ENCODE results near the gene ZNF750. TPM values are rescaled to one million over a fixed set of nuclear protein-coding genes. Genes with fewer than 3 reads are reported as not detected.

Gene ZNF750
- total RNA-seq, 1 experiment from 2014 or later: not detected

DNA sequence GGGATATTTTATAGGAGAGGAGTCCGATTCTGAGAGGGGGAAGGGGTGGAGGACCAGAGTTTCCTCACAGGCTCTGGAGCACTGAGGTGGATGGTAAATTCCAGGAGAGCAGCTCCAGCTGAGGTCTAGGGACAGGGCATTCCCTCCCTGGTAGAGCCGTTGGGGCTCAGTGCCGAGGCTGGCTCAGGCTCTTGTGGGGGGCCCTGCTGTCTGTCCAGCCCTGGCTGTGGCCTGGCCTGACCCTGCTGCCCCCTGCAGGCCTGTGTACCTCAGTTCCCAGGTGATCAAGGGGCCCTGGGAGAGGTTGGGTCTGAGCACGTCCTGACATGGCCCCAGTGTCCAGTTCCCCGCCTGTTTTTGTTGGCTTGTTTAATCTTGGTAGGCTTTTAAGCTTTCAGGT, 16.8 kb downstream of the ZNF750 start:
- Histone ChIP-seq H3K27me3 (ENCODE audit: control insufficient read depth, insufficient read depth, low read length) (no peaks in the 10 kb centered on the region), H3K27ac (ENCODE audit: low read length) (no peak overlapping the region), H3K4me3 (ENCODE audit: low read depth in 2 of 2, low read length in 2 of 2) (no peak overlapping the region), H3K36me3 (ENCODE audit: control insufficient read depth, insufficient read depth, low read length) (no peaks in the 10 kb centered on the region), H3K4me1 (ENCODE audit: control insufficient read depth, insufficient read depth, low read length) (no peaks in the 10 kb centered on the region), H3K9me3 (ENCODE audit: control insufficient read depth, insufficient read depth, low read depth, low read length) (peaks cover 11% of the 10 kb centered on the region; the same call in 1 of the 2 replicates)
- in situ Hi-C loops (cut with HindIII; ENCODE audit: low pct_unique_long_range_greater_than_20kb, low sequenced_read_pairs) (no loop called here), intact Hi-C loops (cut with micrococcal nuclease; ENCODE audit: unreplicated experiment) (no loop called here)
- ChIA-PET CTCF (no interaction called here), POLR2A (no interaction called here)
- no TSS peak for BruUV-seq (replicated peaks)
- DNase-seq (ENCODE audit: low read depth, low spot score) (no peak), ATAC-seq (peak; percentile 85)
- TF ChIP-seq REST (IDR thresholded peaks at IDR 0.05; ENCODE audit: insufficient read depth in 1 of 2, low read depth in 2 of 2, low read length in 1 of 2): no peak
- TF ChIP-seq POLR2AphosphoS5 (IDR thresholded peaks at IDR 0.05; ENCODE audit: low read depth, low read length): no peak
- TF ChIP-seq CTCF (IDR thresholded peaks at IDR 0.05): no peak
- TF ChIP-seq TCF7L2 (IDR thresholded peaks at IDR 0.05; ENCODE audit: low read depth, low read length): no peak
- no peak for TF ChIP-seq SIN3A (IDR thresholded peaks at IDR 0.05; ENCODE audit: borderline replicate concordance, insufficient read depth, low read depth, low read length)

GRCh38 chr17:82822281-82822680, 17.5 kb downstream of the ZNF750 start:
- no peaks in the 10 kb centered on the region for H3K36me3 ChIP-seq (ENCODE audit: control insufficient read depth, insufficient read depth, low read length)
- intact Hi-C loops (cut with micrococcal nuclease; ENCODE audit: unreplicated experiment): no loop called here
- ATAC-seq (no peak), DNase-seq (ENCODE audit: low read depth, low spot score) (no peak)
- no peaks in the 10 kb centered on the region for H3K27me3 ChIP-seq (ENCODE audit: control insufficient read depth, insufficient read depth, low read length)
- ChIA-PET POLR2A (no interaction called here), CTCF (no interaction called here)
- TSS peak; percentile 7 for BruUV-seq (replicated peaks)
- in situ Hi-C loops (cut with HindIII; ENCODE audit: low pct_unique_long_range_greater_than_20kb, low sequenced_read_pairs): no loop called here
- no peak for TF ChIP-seq CTCF (IDR thresholded peaks at IDR 0.05)
- TF ChIP-seq POLR2AphosphoS5 (IDR thresholded peaks at IDR 0.05; ENCODE audit: low read depth, low read length): no peak
- no peak for TF ChIP-seq TCF7L2 (IDR thresholded peaks at IDR 0.05; ENCODE audit: low read depth, low read length)
- no peak for TF ChIP-seq REST (IDR thresholded peaks at IDR 0.05; ENCODE audit: insufficient read depth in 1 of 2, low read depth in 2 of 2, low read length in 1 of 2)
- no peak for TF ChIP-seq SIN3A (IDR thresholded peaks at IDR 0.05; ENCODE audit: borderline replicate concordance, insufficient read depth, low read depth, low read length)
- peaks cover 11% of the 10 kb centered on the region; the same call in 1 of the 2 replicates for H3K9me3 ChIP-seq (ENCODE audit: control insufficient read depth, insufficient read depth, low read depth, low read length)
- H3K4me3 ChIP-seq (ENCODE audit: low read depth in 2 of 2, low read length in 2 of 2): no peak overlapping the region
- no peaks in the 10 kb centered on the region for H3K4me1 ChIP-seq (ENCODE audit: control insufficient read depth, insufficient read depth, low read length)
- H3K27ac ChIP-seq (ENCODE audit: low read length): no peak overlapping the region

All from Panc1 (cell line).